HG03196 (cell line): ENCODE data around the gene ZNF423.

Source experiments
- ATAC-seq: cut with Tn5 transposase; IDR thresholded peaks from one replicate; pipeline ENCODE4 v1.9.1; 2021; ENCODE audit not compliant: unreplicated experiment

ZNF423 gene

DNA sequence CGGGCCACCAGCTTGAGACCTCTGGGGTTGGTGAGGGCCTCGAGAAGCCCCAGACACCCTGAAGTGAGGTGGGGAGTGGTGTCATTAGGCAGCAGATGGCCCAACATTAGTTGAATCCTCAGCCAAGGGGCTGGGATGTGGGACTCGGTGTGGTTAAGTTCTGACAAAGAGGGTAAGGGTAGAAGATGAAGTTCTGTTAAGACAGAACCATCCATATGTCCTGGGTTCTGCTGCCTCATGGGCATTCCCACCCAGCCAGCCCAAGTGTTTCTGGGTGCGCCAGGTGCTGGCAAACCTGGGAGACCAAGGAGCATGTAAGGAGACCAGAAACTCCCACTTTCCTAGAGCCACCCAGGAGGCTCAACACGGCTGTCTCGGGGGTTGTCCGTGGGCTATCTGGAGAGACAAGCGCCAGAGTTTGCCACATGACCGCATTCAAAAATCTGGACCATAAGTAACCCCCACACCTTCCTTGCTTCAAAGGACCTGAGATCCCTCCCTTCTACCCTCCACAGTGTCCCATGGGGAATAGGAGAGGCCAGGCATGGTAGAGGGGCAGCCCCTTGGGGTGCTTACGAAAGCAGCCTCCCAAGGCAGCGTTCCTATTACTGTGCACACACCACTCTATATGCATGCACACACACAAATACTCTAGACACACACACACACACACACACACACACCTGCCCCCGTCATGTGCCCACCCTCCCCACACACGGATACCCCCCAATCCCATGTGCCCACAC lies 353.6 kb downstream of the ZNF423 start:
- no peak for ATAC-seq

DNA sequence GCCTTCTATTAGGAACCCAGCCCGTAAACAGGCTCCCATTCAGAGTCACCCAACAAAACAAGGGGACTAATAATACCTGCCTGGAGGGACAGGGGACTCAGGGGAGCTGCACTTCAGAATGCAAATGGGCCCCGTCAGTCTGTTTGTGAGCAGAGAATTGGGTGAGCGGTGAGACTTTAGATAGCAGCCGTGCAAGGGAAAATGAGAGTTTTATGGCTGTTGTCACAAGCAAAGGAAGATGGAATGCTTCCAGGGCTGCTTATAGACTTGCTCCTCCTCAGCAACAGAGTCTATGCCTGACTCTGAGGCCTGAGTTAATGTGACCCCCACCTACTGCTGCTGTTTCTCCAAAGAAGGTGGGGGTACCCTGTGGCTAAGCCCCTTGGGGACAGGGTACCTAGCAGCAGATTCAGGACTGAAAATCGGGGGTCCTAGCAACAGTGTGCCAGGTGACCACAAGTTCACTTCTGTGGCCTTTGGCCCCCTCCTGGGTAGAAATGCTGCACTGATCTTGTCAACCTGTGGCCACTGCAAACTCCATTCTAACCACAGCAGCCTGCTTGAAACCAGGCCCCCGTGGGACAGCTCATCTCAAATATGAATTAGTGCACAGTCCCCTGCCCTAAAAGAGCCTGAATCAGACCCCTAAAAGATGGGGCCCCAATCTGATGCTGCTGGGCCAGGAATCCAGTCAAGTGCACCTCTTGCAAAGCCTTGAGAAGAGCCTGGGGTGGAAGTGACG lies 355.9 kb downstream of the ZNF423 start:
- no peak for ATAC-seq

DNA sequence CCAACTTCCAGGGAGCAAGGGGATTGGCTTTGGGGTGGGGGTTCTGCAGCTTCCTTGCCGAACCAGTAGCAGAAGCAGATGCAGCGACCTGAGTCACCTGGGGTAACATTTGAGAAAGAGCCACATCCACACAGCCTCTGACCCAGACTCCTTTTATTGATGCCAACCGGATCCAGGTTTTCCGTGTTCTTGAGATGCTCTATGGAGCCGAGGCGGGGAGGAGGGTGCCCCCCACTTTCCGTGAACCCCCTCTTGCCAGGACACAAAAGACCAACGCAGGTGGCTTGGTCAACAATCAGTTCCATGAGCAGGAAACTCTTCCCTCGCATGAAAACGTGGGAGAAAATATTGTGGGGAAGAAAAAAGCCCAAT lies 356.5 kb downstream of the ZNF423 start:
- no peak for ATAC-seq

DNA sequence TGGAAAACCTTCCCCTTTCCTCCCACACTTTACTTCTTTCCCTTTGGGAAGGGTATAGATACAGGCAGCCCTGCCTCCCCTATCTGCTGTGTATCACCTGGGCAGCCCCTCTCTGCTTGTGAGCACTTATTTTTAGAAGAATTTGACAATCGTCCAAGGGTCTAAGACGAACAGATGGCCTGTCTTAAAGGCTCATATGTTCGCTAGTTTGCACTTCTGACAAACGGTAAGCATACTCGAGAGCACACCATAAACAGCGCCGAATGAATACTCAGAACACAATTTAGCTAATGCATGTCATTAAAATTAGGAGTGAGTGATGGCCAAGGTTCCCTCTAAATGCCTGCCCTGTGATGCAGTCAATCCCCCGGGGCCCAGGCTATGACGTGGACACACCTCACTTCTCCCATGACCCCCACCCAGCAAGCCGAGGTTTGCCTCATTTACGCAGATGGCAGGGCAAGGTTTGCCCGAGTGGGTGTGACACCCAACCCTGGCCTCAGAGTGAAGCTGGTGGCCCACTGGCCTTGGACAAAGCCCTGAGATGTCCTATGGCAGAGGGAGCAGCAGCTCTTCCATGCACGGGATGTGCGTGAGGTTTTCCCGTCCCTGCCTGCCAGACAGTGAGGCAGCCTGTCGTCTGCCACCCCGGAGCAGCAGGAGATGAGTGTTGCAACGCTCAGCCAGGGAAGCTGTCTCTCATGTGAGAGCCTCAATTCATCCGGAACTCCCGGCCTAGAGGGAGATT lies 357.1 kb downstream of the ZNF423 start:
- no peak for ATAC-seq

DNA sequence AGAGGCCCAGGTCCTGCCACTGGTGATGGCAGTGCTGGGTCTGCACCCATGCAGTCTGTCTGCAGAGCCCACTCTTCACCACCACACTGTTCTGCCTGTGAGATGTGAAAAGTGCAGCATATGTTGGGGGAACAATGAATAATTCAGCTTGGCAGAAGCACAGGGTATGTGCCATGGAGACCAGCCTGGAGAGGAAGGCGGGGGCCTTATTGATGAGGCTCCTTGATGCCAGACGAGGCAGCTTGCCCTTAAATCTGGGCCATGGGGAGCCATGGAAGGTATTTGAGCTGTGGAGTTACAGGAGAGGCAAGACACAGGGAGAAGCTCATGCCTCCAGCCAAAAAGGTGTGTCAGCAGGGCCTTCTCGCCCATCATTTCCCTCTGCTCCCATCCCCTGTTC lies 357.6 kb downstream of the ZNF423 start:
- no peak for ATAC-seq

DNA sequence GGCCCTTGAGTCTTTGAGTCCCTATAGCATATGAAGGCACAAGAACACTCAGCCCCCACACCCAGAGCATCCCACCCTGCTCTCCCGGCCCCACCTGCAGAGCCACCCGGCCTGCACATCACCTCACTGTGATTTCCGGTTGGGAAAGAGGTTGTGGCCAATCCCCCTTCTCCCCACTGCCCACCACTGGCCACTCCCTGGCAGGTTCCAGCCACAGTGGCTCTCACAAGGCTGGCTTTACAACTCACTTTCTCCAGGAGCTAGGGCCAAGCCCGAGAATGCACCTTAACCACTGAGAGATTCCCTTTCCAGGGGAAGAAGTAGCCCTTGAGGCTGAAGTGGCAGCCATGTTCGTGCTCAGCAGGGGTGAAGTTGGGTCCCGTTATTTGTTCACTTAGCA lies 358.4 kb downstream of the ZNF423 start:
- no peak for ATAC-seq

DNA sequence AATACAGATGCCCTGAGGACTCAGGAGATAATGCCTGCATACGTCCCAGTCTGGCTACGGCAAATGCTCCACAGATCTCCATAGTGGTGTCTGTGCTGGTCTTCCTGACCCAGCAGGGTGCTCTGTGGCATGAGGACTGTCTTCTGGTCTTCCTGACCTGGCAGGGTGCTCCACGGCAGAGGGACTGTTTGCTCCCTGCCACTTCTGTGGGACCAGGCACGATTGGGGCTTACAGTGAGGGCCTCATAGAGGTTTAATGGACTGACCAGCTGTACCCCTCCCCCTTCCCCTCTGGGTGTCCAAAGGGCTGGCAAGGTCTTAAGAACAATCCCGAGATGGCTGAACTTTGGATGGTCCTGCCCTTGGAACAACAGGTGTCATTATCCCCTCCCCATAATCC lies 359.3 kb downstream of the ZNF423 start:
- no peak for ATAC-seq

DNA sequence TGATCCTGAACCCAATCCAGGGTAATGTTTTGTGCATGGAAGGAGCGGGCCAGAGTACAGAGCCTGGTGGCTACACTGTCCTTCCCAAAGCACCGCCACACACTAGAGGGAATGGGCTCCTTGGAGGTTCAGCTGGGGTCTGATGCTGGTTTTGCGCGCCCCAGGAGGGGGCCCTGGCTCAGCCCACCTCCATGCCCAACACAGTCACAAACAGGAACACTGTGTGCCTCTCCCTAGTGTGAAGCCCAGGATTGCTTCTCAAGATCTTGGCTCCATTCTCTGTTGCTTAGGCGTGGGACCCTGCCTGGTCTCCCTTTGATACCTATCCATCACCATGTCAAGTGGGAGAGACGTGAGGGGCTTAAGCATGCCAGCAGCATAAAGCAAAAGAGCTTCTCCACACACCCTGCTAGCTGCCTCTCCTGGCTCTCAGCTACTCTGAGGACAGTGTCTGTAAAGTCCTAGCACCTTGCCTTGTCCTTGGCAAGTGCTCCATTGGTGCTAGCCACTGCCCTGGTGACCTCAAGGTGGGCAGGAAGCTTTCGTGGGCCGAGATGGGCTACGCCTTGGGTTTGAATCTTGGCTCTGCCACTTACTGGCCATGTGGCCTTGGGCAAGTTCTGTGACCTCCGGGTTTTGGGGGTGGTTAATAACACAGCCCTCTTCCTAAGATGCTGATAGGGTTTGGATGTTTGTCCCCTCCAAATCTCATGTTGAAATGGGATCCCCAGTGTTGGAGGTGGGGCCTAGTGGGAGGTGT lies 360.1 kb downstream of the ZNF423 start:
- ATAC-seq = no peak

DNA sequence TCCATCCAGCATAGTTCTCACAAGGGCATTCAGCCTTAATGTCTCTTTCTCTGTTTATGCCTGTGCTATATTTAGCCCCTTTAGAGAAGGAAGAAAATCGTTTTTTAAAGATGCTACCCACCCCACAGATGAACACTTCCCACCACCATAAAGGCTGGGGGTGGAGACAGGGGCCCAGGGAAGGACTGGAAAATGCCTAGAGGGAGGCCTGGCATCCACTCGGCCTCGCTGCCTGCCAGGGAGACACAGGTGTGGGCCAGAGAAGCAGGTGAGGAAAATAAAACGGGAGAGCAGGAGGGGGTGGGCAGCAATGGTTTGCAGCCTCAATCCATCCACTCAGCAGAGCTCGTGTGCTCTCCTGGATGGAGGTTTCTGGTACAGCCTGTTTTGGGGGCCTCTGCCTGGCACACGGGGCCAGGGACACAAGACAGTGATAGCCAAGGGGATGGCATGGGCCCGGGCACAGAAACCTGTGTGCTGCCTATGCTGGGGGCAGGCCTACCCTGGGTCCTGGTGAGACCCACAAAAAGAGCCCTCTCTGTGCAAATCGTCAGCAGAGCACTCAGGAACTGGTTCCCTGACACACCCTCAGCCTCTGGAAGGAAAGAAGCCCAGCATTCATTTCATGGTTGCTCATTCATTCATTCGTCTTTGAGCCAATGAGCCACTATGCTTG lies 360.9 kb downstream of the ZNF423 start:
- ATAC-seq = no peak

DNA sequence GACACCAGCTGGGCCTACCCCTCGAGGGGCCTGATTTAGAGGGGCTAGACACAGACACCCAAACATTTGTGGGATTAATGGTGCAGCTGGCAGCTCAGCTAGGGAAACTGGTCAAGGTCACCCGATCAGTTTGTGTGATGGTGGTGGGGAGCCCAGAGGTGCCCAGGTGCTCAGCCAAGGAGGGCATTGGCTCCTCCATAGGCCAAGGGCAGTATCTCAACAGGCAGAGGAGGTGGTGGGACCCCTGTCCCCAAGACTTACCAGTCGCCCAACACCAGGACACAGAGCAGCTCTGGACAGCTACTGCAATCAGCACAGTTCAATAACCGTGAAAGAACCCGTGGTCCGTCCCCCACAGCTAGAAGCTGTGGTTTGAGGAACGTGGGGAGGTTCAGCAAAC lies 361.4 kb downstream of the ZNF423 start:
- no peak for ATAC-seq

DNA sequence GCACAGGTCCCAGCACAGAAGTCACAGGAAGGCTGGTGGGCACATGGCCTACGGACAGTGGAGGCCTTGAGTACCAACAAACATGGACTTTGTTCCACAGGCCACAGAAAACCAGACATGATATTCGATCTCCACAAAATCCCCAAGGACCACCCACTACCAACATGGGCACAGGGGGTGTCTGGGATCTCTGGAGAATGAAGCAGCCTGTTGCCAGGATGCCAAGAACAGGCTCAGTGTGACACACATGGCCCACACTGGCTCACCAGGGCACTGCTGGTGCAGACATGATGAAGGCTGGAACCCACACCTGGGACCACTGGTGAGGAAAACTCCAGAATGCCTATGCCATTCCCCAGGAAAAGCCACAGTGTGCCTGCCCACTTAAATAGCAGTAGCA lies 362.1 kb downstream of the ZNF423 start:
- ATAC-seq = no peak

DNA sequence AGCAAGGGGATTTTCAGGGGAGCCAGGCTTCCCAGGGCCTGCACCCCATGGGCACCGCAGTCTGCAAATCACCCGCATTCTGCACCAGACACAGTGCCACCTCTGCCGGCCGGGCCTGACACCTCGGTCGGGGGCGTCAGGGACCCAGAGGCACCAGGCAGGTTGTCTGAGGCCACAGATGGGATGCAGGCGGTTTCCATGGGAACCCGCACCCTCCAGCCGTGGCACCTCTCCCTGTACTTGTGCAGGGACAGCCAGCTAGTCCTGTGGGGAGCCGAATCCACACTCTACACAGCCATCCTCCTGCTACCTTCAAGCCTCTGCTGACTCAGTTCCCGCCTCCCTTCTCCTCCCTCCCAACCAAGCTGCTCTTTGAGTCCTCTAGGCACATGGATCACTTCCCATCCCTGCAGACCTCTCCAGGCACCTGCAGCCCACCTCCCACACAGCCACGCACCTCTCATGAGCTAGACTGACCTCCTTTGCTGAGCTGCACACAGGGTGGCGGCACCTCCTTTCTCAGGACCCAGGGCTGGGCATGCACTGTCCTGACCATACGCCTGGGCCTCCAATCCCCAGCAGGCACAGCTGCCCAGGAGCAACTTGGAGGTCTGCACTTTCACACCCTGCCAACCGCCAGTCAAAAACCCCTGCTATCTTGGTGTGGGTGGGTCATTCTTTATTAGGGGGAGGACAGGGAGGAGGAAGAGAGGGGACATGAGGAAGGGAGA lies 362.9 kb downstream of the ZNF423 start:
- no peak for ATAC-seq

DNA sequence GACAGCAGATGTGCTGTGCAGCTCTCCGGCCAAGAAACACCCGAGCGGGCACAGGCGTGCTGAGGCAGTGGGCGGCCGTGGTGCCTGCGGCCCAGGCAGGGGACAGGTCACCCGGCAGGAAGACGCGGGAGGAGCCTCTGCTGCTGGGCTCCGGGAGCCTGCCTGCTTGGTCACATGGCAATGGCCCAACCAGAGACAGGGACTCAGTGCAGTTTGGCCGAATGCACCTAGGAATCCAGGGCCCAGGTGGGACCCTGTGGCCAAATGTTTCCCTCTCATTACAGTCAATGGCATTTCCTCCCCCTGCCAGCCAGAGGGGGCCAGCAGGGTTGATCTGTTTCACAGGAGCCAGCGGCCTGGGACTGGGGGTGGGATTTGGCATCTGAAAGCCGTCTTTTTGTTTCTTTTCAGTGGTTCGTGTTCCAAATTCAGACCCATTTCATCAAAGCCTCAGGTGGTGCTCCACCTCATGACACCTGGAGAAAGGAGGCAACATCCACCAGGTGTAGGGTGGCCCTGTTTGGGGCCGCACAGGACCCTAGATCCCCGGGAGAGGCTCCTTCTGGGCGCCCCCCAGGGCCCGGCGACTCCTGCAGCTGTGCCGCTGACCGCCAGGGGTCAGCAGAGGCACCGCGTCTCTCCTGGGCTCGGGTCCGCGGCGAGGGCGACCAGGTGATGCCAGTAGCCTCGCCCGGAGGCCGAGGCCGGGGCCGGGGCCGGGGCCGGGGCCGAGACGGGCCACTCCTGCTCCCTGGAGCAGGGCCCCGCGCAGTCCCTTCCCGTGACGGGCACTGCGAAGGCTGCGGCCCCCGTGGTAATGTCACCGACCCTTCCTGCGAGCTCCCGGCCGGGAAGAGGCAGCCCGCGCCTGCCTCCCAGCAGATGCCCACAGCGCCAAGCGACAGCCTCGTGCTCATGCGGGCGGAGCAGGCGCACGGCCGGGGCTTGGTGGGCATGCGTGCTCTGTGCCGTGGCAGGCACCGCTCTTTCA lies 363.8 kb downstream of the ZNF423 start:
- ATAC-seq = no peak

DNA sequence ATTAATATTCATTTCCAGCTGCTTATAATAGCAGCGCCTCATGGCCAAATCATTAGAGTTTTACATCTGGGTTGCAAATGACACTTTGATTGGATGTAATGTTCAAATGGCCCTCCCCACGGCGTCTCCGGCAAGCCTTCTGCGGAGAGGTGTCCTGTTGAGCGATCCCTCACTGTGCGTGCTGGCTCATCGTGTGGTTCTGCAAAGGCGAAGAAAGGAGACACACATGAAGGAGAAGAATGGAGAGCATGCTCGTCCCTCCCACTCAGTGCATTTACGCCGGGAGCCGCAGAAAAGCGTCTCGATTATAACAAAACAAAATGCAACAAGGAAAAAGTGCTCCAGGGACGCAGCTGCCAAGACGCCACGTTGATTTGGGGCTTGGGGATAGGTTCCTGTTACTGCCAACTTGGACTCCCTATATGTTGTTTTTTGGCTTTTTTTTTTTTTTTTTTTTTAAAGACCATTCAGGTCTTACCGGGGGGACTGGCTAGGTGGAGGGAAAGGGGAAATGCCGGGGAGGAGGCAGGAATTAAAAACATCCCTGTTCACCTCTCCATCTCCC lies 364.7 kb downstream of the ZNF423 start:
- no peak for ATAC-seq

DNA sequence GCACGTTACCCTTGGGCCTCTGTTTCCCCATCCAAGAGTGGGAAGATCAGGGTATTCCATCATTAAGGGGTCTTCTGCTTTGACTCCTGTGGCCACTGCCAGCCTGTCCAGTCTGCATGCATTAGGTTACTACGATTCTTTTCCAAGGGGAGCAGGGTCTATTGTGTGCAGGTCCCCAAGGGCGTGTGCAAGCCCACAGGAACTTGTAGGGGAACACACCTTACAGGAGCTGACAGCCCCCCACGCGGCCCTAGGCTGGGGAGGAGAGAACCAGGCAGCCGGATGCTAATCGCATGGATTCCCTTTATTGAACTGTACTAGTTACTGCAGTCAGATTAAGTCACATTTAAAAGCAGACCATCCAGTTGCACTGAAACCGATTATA lies 365.6 kb downstream of the ZNF423 start:
- ATAC-seq = no peak

DNA sequence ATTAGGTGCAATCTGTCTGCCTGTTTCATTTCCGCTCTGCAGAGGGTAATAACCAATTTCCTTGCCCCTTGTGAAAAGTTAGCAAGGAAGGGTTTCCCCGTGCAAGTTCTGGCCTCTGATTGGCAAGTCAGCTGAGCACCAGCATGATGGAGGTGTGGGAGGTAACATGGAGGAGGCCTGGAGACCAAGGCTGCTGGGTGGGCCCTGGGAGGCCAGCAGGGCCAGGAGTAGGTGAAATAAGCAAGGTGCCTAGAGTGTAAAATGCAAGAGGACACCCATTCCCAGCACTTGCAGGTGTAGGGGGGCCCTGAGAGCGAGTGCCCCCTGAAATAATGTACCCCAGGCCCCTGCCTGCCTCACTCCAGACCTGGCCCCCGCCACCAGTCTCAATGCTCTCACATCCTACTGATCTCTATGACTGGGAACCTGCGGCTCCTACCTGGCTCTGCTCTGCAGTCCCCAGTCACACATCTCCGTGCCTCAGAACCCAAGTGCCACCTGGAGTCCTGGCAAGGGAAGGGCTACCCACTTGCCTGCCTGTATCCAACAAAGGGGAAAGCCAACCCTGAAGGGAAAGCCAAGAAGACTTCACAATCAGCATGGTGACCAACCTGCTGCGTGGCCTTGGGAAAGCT lies 366.1 kb downstream of the ZNF423 start:
- no peak for ATAC-seq

DNA sequence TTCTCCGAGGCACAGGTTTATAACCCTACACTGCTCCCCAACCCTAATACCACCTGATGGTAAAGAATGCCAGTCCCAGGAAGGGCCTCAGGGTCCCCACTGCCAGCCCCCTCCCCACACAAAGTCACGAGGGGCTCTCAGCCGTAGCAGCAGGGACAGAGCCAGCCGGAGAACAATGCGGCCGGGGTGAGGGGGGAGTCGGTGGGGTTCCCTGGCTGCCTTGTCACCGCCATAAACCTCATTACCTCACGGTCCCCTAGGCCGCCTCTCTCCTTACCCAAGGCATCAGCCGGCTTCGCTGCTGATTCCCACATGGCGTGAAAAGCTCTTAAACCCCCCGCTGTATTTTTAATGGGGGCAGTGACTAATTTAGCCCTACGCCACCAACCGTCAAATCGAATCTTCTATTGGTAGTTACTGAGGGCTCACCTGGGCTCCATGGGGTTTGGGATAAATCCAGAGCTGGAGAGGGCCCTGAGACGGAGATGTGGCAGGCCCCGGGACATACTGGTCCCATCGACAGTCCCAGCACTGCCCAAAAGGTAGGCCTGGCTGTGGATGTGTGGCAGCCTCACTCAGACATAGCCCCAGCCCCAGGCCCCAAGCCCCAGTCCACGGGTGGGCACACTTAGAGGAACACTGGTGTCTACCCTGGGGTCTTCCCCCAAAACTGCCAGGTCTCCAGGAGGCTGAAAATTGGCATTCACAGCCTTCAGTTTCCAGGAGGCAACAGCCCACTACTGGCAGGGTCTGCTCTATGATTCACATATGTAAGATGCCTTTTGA lies 367.0 kb downstream of the ZNF423 start:
- ATAC-seq = no peak
